NCI-H446 (cell line): ENCODE results near the gene RAP1GAP2.
"Not testable (repeated sequence)": the region's sequence is repeated elsewhere in the genome, so short reads cannot be mapped to it uniquely, and the experiment has no call there.

Experiments used
- DNase-seq, 2 experiments: peaks; one replicate each; lab custom pipeline; 2025; lab: John Stamatoyannopoulos, UW

The RAP1GAP2 gene

DNA sequence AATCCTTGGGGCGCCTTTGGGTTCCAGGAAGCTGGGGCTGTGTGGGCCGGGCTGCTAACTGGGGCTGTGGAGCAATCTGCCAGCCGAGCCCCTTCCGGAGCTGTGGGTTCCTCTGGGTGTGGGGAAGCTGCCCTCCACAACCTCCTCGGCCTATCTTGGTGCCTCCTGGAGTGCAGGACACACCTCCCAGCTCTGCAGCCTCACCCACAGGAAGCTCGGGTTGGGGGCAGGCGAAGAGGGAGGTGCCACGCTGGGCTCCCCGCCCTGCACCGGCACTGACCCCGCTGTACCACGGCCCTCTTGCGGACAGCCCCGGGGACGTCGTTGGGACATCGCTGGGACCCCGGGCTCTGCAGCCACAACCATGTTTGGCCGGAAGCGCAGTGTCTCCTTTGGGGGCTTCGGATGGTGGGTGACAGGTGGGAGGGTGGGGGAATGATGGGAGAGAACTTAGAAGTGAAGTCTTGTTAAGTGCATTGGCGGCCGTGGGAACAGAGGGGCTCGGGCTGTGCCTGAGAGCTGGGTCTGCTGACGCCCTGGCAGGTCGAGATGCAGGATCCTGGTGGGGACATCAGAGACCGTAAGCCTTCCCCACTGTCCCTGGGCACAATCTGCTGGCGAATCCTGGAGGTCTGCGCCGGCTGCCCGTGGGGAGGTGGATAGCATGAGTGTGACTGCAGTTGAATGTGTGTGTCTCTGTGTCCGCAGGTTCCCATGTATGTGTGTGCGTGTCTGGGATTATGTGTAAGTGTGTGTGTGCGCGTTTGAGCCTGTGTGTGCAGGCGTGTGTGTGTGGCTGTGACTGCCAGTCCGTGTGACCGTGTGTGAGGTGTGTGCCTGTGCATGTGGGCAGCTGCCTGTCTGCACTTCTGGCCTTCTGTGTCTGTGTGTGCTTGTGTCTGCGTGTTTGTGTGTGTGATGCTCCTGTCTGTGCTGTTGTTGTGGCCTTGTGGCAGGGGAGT is at the start of gene RAP1GAP2:
Gene RAP1GAP2, plus strand, starts transcription at position 275 of the 962 bp plus-strand sequence. Its CDS starts 90 bp downstream, at position 365.
- DNase-seq = no peak

DNA sequence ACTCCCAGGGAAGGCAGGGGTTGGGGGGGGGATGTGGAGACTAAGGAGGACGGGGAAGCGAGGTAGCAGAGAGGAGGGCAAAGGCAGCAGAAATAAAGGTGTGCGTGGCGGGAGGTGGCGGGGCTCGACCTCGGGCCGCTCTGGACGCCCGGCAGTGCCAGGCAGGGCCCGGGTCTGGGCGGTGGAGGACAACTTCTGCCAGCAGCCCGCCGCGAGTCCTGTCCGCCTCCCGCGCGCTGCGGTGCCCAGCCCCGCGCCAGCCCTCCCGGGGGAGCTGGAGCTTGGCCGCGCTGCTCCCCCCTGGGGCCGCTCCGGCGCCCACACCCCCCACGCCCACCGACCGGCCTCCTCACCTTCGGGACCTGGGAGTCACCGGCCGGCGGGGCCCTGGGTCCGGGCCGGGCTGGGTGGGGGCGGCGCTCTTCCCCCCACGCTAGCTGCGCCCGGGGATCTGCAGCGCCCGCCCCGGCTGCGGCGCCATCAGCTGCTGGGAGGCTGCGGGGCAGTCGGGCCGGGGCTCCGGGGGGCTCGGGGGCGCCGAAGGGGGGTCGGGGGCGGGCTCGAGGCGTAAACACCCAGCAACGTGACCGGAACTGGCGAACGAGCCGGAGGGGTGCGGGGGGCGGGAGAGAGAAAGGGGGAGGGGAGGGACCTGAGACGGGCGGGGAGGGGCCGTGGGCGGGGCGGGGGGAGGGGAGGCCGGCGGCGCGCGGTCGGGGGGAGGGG is 47.0 kb upstream of the RAP1GAP2 start, which contains the start of gene CCDC92B:
Gene CCDC92B, minus strand, starts transcription at position 595 of the 726 bp plus-strand sequence. CDS start 14,507 bp downstream, outside the sequence.
- DNase-seq = no peak

DNA sequence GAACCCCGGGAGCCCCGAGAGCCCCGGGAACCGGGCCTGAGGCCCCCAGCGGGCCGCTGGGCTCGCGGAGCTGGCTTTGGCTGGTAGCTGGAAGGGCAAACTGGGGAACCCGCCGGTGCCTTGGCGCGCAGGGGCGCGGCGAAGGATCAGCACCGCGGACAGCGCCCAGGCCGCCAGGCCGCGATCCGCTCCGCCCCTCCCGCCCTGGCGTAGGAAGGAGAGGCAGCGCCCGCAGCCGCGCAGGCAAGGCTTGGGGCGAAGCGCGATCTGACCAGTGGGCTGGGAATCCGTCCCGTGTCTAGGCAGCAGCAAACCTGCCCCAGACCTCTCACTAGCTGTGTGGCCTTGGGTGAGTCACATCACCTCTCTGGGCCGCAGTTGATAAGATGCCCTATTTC is 46.5 kb upstream of the RAP1GAP2 start:
- DNase-seq = peak in 1 of 2 experiments; percentile 72

DNA sequence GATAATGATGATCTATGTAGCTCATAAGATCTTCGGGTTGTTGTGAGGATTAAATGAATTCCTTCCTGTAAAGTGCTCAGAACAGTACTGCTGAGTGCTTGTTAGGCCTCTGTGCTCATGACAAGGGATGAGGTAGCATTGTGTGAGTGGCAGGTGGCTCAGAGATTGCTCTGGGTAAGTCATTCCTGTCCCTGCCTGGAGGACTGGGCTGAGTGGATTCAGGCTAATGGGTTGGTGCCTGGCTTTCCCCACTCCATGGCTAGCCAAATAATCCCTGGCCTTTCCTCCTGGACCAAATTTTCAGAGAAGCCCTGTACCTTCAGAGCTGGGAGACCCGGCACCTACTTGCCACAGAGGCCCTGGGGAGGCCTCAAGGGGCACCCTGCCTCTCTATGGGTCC is 45.5 kb upstream of the RAP1GAP2 start:
- no peak for DNase-seq

DNA sequence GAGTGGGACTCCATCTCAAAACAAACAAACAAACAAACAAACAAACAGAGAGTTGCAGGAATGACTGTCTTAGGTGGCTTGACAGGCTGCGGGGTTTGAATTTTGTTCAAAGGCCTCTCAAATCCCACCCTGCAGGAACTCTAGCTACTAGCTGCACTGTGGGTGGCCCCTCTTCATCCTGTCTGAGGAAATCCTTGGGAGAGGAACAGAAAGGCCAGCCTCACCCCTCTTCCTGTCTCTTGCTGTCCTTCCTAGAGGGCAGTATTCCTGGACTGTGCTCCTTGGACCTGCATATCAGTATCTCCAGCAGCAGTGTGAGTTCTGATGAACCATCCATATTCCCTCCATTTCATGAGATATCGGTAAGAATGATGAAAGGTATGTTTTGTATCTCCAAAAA is 44.7 kb upstream of the RAP1GAP2 start:
- DNase-seq = no peak

DNA sequence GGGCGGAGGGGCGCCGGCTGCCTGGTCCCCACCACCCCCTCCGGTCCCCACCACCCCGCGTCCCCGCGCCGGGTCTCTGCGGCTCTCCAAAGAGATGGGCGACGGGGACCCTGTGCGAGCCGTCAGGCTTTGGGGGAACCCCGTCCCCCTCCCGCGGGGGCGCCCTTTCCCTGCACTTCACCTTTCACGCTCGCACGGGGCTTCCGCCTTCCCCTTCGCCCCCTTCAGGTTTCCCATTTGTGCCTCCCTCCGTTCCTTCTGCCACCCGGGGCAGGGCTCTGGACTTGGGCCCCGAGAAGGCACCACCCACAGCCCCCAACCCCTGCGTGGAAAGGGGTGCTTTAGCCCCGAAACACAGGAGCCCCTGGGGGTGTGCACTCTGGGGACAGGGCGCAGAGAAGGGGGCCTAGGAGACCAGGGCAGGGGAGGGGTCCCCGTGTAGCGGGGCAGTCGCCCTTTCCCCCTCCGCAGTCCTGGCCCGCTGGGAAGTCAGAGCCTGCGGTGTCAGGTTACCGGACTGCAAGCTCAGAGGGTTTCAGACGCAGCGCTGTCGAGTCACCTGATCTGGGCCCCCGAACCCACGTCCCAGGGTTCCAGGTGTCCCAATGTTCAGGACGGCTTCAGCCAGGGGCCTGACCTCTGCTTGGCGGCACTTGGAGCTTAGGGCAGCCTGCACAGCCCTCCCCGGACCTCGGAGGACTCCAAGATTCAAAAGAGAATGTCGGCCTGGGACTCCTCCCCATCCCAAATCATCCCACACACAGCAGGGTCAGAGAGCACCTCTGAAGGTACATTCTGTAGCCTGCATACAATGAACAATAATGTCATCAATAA is 40.1 kb upstream of the RAP1GAP2 start:
- DNase-seq = no peak

DNA sequence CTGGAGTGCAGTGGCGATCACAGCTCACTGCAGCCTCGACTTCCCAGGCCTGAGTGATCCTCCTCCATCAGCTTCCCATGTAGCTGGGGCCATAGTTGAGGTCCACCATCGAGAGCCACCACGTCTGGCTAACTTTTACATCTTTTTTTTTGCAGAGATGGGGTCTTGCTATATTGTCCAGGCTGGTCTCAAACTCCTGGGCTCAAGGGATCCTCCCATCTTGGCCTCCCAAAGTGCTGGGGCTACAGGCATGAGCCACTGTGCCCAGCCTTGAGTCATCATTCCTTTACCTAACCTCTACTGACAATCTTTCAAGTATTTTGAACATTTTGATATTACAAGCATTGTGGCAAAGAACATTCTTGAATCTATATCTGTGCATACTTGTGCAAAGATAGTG is 37.4 kb upstream of the RAP1GAP2 start:
- DNase-seq = no peak

DNA sequence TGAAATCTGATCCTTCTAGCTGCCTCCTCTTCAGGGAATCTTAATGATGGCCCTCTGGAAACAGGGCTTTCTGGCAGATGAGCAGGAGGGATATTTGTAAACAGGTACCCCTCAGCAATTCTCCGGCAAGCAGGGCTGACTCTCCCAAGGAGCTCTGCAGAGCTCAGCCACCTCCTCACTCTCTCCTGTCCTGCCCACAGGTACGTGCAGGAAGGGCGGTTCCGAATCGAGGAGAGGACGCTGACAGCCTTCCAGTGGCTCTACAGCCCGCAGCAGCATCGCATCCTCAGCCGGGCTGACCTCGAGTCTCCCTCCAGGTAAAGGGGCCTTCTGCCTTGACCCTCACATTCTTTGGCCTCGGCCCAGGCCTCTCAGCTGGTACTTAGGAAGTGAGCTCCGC is 26.1 kb upstream of the RAP1GAP2 start:
- no peak for DNase-seq

DNA sequence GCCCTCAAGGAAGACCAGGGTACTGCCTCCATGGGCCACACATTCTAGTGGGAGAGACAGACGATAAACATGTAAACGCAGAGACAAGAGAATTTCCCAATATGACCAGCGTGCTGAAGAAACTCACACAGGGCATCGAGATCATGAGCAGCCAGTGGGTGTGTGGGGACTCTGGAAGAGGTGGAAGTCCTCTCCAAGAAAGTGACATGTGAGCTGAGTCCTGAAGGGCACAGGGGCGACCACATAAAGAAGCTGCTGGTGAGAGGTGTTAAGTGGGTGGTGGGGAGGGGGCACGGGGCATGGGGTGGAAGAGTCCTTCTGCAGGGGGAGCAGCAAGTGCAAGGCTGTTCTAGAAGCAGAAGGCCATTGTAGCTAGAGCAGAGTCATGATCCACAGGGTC is 21.0 kb upstream of the RAP1GAP2 start:
- no peak for DNase-seq

DNA sequence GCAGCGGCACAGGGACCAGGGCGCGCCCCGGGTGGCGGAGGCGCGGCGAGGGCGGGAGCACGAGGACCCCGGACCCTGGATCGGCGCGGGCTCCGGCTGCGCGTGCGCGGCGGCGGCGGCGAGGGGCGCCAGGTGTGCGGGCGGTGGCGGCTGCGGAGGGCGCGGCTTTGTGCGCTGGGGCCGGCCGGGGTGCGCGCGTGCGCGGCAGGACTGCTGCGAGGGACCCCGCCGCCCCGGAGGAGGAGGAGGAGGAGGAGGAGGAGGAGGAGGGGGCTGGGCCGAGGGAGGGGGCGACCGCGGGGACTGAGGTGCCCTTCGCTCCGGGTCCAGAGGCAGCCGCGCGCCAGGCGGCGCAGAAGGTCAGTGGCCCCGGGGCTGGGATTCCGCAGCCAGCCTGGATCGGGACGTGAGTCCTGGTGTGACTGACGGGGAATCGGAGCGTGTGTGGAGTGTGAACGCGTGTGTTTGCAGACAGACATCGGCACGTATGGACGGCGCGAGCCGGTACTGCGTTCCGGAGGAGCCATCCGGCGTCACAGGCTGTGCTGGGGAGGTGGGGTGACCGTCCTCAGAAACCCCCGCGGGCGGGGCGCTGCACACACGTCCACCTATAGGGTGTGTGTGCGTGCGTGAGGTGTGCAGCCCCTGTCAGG is 19.5 kb upstream of the RAP1GAP2 start:
- DNase-seq = no peak

DNA sequence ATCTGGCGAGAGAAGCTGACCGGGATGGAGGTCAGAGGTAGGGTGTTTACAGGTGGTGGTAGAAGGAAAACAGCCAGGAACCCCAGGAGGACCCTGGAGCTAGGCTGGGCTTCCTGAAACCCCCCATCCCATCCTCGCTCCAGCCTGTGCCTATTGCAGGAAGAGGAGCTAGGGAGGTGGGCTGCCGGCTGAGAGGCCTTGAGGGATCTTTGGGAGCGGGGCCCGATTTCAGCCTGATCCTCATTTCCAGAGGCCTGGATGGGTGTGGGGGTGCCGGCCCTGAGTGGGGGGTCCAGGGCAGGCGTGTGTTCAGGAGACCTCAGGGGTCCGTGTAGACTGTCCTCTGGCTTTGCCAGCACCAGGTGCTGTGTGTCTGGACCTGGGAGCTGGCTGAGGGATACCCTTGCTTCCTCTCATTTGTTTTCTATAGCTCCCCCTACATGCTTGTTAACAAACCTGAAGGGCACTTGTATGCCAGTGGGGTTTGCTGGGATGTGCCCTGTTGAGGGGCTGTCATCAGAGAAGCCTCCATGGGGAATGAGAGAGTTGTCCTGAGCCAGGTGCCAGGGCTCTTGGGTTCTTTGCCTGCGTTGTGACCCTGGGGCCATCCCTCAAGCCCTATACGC is 18.9 kb upstream of the RAP1GAP2 start:
- no peak for DNase-seq

DNA sequence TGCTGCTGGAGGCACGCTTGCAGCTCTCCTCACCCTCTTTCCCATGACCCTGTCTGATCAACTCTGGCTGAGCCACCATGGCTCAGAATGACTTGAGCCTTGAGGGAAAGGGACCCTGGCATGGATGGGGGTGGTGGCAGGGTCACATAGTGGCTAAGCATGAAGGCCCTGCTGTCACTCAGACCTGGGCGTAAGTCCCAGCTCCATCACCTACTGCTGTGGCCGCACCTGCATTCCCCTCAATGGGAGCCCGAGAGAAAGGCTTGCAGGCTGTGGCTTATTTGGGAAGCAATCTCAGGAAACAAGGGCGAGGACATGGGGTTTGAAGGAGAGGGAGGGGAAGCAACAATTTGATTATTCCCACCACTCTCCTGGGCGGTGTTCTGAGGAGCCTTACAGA is 17.7 kb upstream of the RAP1GAP2 start:
- DNase-seq = no peak

DNA sequence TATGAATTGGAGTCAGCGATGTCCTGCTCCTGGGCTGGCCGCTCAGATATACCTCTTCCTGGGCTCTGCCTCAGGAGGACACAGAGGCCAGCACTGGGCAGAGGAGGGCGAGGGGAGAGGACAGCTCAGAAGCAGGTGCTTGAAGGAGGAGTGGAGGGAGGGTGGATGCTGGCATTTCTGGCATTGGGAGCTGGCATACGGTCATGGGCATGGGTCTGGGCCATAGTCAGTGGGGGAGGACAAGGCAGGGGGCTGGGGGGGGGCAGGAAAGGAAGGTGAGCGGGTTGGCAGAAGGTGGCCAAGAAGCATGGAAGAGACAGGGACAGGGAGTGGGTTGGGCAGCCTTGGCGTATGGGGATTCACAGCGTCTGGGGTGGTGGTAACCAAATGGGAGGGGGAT is 16.7 kb upstream of the RAP1GAP2 start:
- DNase-seq = no peak

DNA sequence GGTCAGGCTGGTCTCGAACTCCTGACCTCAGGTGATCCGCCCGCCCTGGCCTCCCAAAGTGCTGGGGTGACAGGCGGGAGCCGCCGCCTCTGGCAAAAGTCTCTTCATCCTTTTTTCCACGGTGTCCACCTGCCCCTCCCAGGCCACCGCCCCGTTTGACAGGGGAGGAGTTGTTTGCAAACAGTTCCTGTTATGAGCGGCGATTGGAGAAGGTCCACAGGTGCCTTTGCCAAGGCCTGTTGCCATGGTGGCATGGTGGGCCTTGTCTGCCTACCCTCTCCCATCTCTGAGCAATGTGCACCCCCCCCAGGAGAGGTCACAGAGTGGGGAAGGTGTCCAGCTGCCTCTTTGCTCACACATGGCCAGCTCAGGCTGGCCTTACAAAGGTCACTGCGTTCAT is 16.0 kb upstream of the RAP1GAP2 start:
- DNase-seq = no peak

DNA sequence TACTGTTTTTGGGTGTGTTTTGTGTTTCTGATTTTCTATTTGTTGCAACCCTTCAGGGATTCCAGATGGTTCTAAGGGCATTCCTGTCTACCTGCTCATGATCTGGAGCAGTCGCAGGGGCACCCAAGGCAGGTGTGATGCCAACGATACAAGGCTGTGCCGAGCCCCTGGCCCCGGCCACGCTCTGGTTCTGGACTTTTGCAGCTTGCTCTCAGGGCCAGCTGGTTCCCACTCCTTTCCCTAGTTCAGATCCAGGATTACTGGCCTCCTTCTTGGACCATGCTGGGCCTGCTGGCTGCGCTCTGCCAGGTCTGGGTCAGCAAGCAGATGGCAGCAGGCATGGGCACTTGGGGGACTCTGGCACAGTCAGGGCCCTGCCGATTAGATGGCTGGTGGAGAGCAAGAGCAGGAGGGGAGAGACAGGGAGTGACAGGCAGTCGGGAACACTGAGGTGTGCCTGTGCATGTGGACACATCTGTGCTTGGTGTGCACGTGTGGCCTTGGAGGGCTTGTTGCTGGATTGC is 15.2 kb upstream of the RAP1GAP2 start:
- DNase-seq = no peak

DNA sequence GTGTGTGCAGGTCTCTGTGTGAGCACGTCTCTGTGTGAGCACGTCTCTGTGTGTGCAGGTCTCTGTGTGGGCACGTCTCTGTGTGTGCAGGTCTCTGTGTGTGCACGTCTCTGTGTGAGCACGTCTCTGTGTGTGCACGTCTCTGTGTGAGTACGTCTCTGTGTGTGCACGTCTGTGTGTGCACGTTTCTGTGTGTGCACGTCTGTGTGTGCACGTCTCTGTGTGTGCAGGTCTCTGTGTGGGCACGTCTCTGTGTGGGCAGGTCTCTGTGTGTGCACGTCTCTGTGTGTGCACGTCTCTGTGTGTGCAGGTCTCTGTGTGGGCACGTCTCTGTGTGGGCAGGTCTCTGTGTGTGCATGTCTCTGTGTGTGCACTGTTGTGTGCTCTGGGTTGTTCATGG is 14.6 kb upstream of the RAP1GAP2 start:
- not testable (repeated sequence) for DNase-seq

DNA sequence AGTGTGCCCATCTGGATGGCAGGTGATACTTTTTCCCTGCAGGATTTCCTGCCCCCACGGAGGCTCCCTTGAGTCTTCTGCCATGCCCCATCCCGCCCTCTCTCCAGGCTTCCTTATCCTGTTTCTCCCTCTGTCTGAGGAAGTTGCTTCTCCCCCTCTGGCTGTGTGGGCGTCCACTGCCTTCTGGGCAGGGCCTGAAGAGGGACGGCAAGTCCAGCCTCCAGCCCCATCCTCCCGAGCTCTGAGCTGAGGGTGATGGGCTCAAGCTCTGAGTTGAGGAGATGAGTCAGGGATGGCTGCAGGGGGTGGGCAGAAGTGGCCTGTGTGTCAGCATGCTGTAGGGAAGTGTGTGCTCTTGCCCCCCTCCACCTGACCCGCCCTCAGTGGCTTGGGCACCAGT is 14.2 kb upstream of the RAP1GAP2 start:
- no peak for DNase-seq

DNA sequence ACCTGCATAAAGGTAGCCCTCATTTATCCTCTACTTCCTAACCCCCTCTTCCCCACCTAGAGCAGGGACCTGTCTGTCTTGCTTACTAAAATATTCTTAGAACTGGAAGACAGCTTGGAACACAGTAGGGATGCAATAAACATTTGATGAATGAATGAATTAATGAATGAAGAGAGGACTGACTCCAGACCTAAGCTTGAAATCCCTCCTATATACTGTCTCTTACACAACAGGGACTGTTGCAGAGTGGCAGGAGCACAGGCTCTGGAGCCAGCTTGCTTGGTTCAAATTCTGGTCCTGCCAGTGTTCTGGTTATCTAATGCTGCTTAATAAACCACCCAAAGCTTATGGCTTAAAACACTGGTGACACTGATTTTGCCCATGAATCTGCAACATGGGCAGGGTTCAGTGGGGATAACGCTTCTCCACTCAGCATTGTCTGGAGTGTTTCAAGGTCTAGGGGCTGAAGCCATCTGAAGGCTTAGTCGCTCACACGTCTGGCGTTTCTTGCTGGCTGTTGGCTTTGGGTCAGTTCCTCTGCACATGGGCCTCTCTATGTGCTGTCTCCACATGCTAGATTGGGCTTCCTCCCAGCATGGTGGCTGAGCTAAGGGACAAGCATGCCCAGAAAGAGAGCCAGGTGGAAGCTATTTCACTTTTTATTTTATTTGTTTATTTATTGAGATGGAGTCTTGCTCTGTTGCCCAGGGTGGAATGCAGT is 12.8 kb upstream of the RAP1GAP2 start:
- no peak for DNase-seq

DNA sequence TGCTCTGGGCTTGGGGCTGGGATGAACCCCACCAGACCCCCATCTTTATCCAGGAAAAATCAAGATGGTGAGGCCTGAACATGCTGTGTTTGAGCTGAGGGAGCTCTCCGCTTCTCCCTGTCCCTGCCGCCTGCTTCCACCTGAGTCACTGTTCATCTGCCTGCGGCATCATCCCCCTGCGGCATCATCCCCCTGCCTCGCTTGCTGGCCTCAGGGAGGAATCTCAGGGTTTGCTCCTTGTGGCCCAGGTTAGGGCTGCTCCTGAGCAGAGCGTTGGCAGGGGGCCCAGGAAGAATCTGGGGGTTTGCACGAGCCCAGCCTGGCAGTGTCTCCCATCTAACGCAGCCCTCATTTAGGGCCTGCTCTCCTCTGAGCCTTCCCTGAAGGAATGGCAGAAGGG is 11.4 kb upstream of the RAP1GAP2 start:
- DNase-seq = no peak

DNA sequence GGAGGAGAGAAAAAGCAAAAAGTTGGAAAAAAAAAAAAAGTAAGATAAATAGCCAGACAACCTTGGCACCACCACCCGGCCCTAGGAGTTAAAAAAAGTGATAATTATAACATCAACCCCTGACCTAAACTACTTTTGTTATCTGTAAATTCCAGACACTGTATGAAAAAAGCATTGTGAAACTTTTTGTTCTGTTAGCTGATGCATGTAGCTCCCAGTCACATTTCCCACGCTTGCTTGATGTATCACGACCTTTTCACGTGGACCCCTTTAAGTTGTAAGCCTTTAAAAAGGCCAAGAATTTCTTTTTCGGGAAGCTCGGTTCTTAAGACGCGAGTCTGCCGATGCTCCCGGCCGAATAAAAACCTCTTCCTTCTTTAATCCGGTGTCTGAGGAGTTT is 10.9 kb upstream of the RAP1GAP2 start:
- not testable (repeated sequence) for DNase-seq
